ENCODE measurements around the gene GNB1.
A peak's percentile ranks its signal among the peaks of the same experiment; 100 is the strongest.

GNB1 gene

DNA sequence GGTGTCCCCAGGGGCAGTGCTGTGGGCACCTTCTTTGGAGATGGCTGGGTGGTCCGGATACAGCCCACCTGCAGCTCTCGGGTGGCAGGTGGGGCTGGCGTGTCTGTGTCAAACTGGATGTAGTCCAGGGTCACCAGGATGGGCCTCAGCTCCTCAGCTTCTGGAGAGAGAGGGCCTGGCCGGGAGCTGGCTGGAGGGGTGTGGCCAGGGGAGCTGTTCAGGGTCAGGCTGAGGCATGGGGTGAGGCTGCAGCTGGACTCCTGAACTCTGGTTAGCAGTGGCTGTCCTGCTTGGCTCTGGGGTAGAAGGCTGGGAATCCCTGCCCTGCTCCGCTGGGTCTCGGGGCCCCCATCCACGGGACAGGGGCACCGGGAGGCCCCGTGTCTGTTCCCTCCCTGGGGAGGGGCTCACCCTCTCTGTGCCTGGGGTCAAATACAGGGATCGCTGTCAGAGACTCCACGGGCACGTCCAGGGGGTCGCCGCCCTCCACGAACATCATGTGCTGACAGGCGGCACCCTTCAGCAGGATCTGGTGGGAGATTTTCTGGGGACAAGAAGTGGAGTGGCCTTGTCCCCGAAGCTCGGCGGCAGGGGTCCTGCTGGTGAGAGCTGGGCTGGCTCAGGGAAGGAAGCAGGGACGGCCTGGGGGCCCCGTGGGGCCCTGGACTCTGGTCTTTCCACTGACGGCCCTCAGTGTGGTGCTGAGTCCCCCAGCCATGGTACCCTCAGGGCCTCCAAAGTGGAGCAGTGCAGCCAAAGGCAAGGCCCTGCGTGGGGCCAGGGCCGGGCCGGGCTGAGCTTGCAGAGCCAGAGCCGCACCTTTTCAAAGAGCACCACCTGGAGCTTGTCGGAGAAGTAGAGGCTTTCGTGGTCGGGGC is 32.3 kb upstream of the GNB1 start:
- DNase-seq: no peak

DNA sequence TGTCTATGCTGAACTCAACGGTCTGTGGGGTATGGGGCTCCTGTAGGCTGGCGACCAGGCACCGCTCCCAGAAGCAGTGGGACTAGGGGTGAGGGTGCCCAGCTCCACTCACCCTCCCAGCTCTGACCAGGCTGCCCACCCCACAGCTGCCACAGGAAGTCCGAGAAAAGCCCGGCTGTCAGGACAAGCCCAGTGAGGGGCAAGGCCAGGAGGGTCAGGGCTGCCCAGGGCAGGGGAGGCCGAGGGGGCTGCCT is 31.7 kb upstream of the GNB1 start:
- no peak for DNase-seq

DNA sequence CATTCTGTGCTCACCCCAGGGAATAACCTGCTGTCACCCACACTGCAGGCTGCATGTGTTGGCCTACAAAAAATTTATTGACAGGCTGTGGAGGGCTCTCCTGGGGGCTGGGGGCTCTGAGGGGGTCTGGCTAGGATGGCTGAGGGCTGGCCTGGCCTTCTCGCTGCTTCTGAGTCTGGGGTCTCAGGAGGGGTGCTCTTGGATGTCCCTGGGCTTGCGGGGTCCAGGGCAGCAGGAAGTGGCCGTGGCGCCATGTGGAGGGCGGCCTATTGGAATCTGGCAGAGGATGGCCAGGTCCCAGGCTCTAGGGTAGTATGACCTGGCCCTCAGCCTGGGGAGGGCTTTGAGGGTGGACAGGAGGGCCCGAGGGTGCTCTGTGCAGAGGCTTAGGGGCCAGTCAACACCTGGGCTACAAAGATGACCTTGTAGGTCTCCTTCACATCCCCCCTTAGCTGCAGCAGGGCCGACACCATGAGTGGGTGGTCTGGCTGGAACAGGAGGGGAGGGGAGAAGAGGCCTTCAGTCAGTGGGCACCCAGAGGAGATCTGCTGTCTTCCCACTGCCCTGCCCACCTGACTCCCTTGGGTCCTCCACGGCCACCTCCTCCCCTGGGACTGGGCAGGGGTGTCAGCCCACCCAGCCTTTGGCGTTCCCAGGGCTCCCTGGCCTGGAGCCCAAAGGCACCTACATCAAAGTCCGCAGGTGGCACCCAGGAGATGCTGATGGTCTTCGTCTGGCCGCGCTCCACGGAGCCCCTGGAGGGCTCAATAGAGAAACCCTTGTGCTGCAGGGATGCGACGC is 31.2 kb upstream of the GNB1 start:
- no peak for DNase-seq

DNA sequence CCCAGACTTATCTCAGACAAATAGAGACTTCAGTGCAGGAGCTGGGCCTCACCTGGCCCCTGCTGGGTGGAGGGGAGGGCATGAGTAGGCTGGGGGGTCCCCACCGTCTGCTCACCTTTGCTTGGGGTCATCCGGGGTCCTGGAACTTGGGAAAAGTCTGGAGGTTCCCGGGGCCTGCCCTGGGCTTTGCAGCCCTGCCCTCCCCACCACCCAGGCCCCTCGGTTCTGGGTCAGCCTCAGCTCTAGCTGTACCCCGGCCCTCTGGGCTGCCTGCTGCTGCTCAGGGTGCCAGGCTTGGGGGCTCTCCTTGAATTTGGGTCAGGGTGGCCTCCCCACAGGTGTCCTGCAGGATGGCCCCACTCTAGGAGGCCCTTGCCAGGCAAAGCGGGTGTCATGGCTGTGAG is 30.6 kb upstream of the GNB1 start:
- DNase-seq: no peak

DNA sequence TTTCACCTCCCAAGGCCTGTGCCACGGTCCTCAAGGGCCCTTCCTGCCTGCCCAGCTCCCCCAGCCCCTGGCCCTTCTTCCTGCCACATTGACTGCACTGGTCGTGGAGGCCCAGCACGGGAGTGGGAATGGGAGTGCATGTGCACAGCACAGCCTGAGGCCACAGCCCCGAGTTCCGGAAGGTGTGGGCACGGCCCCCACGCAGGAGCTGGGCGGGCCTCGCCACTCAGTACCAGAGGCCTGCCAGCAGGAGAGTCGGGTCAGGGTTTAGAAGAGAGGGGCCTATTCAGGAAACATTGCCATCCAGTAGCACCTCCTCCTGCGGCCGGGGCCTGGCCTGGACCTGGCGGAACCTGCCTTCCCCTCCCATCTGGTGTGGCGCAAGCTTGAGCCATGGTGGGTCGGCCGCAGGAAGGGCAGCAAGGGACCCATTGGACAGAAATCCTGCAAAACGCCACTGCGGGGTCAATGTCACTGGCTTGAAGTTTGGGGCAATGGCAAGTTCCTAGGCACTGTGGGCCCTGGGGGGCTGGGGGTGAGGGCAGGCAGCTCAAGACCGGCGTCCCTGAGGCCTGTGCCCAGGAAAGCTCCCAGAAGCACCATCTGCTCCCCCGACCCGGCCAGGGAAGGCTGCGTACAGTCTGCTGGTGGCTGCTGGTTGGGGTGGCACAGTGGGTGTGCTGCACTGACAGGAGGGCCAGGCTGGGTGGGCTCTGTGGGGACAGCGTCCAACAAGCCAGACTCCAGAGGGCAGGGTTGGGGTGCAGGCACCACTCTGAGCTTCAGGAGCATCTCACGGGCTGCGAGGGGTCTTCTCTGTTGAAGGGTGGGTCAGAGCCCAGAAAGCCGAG is 29.9 kb upstream of the GNB1 start:
- no peak for DNase-seq

DNA sequence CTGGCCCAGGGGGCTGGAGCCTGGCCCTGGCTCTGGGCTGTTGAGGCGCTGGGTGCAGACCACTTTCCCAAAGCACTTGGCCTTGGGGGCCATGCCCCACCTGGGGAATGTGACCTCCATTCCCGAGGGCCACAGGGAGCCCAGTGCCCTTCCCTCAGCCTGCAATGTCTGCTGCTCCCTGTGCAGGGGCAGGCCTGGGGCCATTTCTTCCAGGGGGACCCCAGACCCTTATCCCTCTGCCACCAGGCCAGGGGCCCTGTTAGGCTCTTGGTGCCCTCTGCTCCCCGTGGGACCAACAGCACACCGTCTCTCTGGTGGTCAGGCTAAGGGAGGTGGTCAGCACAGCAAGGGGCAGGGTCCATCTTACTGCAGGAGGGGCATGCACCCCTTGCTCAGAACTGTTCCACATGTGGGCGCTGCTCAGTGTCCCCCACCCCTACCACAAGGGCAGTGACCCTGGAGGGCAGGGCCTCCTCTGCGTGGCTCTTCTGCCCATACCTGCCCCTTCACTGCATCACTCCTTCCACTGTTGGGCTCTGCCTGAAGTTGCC is 29.2 kb upstream of the GNB1 start:
- DNase-seq: no peak

DNA sequence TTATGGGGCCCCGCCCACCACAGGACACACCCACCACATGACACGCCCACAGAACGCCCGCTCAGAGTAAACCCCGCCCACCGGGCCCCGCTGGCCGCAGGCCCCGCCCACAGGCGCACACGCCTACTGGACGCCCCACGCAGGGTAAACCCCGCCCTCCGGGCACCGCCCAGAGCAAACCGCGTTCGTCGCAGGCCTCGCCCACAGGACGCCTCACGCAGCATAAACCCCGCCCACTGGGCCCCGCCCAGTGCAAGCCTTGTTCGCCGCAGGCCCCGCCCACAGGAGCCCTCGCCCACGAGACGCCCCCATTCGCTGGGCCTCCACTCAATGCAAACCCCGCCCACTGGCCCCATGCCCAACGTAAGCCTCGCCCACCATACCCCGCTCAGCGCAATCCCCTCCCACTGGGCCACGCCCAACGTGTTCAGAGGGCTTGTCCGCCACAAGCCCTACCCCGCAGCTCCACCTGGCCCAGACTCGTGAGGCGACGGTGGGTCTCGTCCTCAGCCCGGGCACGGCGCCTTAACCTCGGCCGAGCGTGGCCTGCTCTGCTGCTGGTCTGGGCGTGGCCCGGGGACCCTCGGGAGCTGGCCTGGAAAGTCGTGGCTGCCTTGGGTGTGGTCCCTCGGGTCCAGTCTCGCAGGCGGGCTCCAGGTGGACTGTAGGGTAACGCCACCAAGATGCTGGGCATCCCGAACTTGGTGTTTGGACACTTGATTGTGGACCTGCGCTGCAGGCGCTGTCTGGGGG is 28.6 kb upstream of the GNB1 start:
- DNase-seq: peak; percentile 99

DNA sequence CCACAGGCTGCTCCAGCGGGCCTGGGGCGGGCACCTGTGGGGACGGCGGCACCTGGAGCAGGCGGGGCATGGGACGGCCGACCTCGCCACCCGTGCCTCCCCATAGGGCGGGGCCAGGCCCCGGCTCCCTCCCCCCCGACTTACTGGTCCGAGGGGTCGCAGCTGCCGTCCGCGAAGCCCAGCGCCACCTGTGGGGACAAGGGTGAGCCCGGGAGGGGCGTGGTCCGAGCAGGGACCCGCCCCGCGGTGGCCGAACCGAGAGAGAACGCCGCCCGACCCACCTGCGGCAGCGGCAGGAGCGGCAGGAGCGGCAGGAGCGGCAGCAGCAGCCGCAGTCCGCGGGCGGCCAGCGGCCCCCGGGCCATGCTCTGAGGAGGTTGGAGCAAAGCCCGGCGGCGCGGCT is 28.0 kb upstream of the GNB1 start, which contains the start of gene TMEM52:
Gene TMEM52, minus strand, starts transcription at position 379 of the 403 bp plus-strand sequence. Its CDS starts 14 bp downstream, at position 365.
- DNase-seq: no peak

DNA sequence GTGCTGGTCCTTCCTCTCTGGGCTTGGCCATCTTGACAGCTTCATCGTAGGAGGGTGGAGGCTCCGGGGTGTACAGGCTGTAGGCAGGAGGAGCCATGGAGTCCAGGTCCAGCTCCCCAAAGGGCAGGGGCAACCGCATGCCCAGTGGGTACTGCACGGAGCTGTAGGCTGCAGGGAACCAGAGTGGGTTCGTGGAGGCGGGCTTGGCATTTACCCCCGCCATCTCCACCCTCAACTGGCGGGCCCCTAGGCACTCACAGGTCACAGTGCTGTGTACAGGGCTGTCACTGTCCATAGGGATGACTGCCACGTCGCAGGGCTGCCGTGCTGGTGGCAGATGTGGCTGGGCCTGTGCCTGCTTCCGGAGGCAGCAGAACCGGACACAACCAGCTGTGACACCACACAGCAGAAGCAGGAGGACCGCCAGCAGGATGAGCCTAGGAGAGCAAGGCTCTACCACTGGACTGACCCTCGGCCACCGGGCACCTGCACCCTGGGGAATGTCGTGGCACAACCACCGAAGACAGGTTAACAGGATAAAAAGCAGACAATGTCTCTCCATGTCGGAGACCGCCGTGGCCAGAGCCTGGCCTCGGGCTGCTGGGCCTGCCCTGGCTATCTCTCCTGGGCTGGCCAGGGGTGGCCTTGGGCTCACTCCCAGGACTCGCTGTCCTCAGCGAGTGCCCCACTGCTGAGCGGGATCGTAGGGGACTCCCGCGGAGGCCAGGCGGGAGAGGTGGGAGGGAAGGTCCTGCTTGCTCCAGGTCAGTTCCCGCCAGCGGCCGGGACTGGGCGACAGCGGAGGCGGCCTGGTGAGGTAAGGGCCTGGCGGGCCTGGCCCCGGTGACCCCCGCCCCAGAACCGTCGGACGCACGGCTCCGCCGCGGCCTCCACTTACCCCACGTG is 27.4 kb upstream of the GNB1 start:
- DNase-seq: no peak

DNA sequence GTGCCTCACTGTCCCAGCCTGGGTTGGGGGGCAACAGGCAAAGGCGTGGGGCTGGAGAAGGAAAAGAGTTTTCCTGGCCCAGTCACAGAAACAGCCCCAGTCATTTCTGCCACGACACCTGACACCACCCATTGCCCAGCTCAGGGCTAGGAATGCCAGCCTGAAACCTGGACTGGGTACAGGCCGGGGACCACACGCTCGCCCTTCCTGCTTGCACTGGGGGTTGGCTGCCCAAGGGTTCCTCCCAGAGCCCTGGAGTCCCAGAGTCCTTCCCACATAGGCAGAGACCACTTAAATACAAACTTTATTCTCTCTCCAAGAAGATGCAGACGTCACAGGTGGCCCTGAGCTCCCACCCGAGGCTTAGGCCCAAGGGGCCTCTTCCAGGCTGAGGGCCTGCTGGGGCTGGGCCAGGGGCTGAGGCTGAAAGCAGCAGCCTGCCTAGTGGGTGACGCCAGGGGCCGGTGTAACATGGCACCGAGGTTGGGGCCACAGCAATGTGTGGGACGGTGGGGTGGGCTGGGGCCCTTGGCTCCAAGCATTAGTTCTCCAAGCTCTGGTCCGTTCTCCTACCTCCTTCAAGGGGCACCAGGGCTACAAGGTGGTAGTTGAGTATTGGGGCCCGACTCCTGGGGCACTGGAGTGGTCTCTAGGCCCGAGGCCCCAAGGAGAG is 26.6 kb upstream of the GNB1 start:
- no peak for DNase-seq

DNA sequence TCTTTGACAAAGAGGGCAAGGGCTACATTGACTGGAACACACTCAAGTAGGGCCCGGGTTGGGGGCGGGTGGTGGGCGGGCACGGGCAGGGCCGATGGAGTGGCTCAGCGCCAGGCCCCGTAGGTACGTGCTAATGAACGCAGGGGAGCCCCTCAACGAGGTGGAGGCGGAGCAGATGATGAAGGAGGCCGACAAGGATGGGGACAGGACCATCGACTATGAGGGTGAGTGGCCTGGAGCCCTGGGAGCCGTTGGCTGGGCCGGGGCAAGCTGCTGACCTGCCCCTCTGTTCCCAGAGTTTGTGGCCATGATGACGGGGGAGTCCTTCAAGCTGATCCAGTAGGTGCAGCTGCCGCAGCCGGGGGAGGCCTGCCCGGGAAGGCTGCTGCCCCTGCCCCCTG is 26.0 kb upstream of the GNB1 start:
- DNase-seq: no peak

DNA sequence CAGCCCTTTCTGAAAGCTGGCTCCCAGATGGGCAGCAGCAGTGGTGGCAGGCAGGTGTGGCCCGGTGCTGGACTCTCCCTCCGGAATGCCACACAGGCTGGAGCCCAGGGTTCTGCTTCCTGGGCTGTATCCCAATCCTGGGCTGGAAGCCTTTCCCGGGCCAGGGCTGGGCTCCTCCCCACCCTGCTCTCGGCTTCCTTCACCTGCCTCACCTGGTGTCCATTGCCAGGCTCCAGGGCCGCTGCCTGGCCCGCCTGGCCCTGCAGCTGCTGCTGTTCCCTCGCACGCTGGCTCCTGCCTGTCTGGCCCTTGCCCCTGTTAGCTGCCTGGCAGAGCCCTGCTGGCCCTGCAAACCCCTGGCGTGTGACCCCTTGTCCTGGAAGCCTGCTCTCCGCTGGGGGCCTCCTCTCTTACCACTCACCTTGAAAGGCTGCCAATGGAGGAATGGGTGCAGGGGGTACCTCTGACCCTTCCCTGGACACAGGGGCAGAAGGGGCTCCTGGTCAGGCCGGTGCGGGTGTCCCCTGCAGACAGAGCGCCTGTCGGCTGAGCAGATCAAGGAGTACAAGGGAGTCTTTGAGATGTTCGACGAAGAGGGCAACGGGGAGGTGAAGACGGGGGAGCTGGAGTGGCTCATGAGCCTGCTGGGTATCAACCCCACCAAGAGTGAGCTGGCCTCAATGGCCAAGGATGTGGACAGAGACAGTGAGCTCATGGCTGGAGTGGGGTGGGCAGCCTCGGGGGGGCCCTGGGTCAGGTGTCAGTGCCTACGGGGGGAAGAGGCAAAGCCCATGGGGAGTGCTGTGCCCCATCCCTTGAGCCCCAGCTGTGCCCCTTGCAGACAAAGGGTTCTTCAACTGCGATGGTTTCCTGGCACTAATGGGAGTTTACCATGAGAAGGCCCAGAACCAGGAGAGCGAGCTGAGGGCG is 25.3 kb upstream of the GNB1 start:
- DNase-seq: no peak

DNA sequence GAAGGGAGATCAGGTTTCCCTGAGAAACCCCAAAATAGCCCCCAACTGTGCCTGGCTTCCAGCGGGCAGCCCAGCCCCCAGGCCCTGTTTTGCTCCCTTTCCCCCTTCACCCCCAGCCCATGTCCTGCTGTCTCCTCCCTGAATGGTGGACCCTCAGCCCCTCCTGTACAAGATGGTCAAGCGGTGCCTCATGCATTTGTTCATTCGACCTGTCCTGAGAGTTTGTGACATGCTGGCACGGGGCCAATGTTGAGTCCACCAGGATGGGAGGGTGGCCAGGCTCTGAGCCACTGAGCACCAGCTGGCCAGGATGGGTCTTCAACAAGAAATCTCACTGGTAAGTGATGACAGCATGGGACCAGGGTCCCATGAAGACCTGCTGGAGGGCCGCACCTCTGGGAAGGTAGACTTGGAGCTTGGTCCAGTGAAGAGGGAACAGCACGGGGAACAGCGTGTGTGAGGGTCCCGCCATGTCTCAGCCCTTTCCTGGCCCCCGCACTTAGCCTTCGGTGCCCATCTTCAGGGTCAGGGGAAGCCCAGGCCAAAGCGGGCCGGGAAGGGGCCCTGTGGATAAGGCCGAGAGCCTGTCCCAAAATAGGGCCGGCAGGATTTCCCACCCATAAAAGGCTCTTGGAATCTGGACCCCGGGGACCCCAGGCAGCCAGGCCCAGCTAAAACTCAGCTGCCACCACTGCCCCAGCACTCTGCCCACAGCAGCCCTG is 24.2 kb upstream of the GNB1 start, which contains the start of gene CALML6:
Gene CALML6, plus strand, starts transcription at position 290 of the 722 bp plus-strand sequence. Its CDS starts 21 bp downstream, at position 311.
- no peak for DNase-seq

DNA sequence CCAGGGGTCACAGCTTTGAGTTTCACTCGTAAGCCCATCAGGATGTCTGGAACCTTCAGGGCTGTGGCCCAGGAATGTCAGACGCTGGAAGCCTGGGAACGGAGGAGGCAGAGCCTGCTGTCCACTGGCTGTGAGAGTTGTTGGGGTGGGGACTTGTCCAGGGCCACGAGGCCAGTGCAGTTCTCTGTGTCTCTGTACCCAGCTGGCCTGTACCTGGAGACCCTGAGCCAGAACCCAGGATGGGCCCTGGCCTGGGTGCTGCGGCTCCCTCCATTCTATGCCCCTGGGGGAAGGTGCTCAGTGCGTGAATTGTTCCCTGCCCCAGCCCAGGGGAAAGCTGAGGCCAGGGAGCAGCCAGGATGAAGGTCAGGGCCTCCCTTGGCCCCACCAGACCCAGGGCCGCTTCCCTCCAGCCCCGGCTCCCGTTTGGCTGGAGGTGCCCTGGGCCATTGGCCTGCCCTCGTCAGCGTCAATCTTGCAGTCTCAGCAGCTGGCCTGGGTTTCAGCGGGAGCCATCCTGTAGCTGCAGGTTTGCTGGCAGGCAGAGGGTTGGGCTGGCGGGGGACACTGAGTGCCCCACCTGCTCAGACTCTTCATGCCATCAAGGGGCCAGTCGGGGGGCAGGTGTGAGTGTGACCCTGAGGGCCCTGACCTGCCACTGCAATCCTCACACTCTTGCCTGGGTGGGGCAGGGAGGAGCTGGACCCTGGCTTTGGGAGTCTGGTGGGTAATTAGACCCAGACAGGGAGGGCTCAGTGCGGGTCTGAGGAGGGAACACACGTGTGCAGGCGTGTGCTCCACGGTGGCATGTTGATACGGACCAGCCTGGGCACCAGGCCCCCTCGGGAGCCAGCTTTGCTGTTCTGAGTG is 23.4 kb upstream of the GNB1 start:
- DNase-seq: no peak

DNA sequence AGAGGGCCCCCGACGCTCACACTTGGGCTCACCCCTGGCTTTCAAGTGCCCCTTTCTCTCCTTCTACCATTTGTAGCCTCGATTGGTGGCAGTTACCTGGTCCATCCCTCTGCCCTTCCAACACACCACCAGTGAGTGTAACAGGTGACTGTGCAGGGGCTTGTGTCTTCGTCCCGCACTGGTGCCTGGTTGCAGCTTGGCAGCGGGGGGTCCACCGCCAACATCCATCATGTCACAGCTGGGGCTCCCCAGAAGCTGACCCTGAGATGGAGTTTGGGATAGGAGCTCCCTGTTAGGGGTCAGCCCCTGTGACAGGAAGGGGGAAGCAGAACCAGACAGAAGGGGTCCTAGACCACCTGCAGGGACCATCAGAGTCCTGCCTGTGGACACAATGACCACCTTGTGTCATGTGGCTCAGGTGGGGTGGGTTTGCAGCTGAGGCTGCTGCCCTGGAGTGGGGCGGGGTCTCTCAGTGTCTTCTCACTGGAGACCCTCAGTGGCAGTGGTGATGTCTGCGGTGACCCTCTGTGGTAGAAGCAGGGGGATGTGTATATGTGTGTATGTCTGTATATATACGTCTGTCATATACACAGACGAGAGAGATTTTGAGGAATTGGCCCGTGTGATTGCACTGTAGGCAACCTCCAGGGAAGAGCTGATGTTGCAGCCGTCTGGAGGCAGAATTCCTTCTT is 20.6 kb upstream of the GNB1 start:
- DNase-seq: no peak

DNA sequence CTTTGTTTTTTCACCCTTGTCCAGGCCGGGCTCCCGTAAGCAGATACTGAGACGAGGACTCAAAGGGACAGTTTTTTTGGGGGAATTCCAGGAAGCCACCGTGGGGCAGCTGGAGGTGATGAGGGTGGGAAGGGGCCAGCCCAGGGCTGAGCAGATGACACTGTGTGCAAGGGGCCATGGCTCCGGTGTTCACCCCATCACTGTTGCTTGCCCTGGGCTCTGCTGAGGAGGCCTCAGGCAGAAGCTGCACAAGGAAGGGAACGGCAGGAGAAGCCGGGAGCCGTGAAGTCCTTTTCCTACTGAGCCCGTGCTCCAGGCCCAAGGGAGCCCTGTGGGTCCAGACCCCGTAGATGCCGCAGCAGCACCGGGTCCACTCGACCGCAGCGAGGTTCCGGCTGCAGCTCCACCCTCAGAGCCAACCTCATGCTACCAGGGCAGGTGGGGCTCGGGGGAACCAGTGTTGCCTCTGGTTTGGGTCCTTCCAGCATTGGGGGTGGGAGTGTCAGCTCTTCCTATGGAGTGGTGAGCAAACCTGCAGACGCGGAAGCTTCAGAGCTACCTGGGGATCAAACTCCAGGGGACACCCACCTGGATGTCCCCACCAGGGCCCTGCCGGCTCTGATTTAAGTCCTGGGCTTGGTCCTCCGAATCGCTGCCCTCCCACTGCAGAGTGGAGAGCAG is 19.9 kb upstream of the GNB1 start:
- no peak for DNase-seq

Data from eye (tissue), 1 donor.